CD4-positive, alpha-beta T cell treated with Interleukin-17A for 1 hour (primary cell): ENCODE measurements around the gene SLC26A5.

Experiments
- DNase-seq: peaks from one replicate; pipeline ENCODE4 v3.0.0-alpha.2; 2020

Gene SLC26A5

DNA sequence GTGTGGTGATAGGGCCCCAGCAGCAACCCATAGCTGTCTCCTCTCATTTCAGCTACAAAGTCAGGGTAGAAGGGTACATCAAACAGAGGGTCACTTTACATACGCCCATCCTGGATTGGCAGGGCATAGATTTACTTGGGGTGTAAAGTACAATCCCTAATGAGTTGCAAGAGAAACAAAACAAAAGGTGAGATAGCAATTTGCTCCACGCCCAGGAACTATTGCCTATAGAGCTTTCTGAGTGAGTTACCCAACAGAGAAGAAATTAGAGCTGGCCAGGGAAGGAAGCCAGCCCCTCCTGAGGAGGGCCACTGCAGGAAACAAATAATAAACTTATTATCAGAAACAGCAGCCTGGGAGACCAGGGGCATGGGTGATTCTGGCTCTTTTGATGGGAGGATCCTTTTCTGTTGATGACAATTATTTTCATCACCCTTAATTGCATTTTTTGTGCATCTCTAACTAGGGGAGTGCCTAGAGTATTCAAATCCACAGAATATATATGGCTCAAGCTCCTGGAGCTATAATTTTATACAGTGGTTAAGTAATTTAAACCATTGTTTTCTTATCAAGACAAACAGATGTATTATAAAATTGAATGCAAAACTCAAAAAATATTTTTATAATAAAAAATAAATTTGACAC is 47.4 kb downstream of the SLC26A5 start:
- no peak for DNase-seq

DNA sequence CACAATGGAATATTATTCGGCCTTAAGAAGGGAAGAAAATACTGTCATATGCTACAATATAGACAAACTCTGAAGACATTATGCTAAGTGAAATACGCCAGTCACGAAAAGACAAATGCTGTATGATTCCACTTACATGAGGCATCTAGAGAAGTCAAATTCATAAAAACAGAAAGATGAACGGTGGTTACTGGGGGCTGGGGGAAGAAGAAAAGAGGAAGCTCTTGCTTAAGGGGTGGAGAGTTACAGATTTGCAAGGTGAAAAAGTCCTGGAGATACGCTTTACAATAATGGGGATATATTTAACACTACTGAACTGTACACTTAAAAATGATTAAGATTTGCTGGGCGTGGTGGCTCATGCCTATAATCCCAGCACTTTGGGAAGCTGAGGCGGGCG is 49.5 kb downstream of the SLC26A5 start:
- no peak for DNase-seq

DNA sequence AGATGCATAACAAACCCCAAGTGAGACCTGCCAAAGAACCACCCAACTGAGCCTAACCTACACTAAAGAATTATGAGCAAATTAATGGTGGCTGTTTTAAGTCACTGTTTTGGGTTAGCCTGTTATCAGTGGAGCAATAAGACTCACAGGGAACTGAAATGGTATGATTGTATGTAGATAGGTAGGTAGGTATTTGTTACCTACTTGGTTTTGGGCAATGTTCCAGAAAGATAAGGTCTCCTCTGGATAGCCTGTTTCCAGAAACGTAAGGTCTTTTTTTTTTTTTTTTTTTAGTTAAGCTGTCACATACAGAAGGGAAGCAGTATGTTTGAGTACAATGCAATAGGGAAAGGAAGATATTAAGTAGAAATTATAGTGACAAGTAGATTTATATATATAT is 50.9 kb downstream of the SLC26A5 start:
- DNase-seq = no peak

DNA sequence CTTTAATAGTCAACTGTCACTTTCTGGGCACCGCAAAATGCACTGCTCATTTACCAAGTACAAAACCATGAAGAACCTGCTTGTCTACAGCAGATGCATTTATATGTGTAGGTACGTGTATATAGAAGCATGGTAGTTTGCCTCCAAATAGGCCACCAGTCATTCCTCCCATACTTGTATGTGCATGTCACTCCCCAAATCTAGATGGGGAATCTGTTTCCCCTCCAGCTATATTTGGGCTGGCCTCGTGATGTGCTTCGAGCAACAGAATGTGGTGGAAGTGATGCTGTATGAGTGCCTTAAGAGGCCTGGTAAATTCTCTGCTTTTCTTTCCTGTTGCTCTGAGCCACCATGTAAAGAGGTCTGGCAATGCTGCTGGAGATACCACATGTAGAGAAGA is 51.4 kb downstream of the SLC26A5 start:
- DNase-seq = no peak

DNA sequence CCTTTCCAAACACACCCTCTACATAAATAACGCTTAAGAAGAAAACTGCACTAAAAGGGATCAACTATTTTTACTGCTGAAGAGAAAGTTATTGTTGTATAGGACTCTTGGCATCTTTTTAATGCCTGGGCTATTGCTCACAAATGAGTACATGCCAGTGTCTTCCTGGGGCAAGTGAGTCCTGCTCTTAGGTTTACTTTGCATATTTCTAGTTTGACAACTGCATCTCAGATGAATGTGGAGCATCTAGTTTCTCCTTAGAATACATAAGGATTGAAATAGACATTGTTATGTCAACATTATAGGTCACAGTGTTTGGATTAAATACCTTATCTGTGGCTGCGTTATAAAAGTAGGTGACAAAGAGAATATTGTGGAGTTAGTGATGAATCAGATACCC is 54.0 kb downstream of the SLC26A5 start:
- no peak for DNase-seq

DNA sequence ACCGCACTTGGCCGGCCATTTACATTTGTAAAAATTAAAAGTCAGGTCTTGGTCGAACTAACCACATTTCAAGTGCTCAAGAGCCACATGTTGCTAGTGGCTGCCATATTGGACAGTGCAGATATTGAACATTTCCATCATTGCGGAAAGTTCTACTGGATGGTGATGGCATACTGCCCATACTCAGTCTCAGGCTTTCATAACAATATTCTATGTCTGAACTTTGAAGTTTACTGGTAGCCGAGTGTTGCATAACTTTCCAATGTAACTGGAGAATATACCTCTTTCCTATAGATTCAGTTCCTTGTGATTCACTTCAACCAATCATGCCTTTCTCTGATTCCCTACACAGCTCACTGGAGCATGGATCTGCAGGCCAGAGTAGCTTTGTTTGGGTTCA is 54.9 kb downstream of the SLC26A5 start:
- no peak for DNase-seq

DNA sequence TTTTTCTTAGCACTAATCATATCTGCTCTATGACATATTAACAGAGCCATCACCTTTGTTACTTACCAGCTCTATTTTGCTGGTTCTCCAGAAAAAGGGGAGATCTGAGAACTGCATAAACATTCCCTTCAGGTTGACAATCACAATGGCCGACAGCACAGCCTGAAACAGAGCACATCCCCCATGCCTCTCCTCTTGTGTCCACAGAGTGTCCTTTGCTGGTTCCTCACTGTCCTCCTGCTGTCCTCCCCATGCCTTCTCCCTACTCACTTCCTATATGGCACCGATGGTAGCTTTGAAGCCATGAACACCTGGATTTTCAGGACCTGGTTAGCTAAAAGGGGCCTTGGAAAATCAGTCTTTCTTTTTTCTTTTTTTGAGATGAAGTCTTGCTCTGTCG is 56.7 kb downstream of the SLC26A5 start:
- DNase-seq = no peak

DNA sequence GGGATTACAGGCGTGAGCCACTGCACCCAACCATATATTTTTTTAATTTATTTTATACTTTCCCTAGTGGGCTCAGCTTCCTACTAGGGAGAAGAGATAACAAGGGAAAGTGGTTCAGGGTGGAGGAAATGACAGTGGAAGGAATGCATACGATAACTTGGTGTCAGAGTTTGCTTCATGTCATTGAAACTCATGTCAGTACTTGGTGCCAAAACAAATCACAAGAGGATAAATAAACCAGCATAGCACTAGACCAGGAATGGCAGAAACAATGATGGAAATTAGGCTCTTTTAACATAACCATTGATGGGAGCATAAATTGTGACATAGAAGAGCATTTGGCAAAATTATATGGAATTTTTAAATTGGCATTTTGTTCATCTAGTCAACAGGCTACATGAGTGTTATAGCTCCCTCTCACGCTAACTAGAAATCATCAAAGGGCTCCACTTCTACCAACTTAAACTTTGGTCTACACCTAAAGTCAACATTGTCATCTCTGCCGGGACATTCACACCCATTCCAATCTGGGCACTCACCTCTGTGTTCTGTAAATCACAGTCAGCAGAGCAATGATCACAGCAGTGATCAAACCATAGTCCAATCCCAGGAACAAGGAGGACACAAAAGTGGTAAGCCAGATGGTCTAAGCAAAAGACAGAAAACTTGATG is 57.4 kb downstream of the SLC26A5 start:
- DNase-seq = no peak

DNA sequence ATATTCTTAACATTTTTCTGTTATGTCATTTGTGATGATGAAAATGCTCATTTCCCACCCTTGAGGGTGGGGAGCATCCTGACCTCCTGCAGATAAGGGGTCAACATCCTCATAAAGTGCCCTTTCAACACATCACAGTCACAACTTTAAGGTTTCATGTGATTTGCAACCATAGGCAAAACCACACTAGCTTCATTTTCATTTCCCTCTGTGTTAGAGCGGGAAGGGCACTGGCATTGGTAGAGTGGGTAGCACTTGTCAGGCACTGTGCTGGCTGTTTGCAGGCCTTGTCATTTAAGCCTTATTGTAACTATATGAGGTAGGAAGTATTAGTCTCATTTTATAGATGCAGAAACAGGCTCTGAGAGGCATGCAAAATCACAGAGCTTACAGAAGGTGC is 58.8 kb downstream of the SLC26A5 start:
- no peak for DNase-seq

DNA sequence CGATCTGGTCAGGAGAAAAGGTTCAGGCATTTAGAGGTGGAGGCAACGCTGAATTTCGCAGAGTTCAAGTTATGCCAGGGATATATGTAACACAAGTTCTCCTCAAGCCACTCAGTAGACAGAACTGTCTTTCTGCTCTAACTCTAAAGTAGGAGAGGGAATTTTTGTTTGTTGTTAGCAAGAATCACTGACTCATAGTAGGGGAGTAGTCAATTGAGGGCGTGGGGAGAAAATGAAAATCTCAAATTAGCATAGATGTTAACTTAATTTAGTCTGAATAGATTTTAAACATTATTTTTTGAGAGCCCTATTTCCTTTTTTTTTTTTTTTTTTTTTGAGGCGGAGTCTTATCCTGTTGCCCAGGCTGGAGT is 64.0 kb downstream of the SLC26A5 start:
- no peak for DNase-seq

DNA sequence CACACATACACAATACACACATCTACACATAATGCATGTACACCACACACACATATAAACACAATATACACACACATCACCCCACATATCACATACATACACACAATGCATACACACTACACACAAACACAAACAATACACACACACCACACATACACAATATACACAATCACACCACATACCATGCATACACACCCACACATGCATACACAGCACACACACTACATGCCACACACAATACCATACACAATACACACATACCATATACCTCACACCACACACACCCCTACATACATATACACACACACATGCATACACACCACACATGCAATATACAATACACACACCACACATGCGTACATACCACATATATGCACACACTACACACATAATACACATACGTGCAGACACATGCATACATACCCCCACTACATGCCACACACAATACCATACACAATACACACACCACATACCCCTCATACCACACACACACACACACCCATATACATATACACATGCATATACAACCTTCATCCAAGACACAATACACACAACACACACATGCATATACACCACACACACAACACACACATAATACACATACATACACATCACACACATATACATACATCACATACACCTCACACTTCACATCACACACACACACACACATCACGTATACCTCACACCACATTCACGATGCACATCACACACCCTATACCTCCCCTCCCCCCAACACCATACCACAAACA is 64.6 kb downstream of the SLC26A5 start:
- no peak for DNase-seq

DNA sequence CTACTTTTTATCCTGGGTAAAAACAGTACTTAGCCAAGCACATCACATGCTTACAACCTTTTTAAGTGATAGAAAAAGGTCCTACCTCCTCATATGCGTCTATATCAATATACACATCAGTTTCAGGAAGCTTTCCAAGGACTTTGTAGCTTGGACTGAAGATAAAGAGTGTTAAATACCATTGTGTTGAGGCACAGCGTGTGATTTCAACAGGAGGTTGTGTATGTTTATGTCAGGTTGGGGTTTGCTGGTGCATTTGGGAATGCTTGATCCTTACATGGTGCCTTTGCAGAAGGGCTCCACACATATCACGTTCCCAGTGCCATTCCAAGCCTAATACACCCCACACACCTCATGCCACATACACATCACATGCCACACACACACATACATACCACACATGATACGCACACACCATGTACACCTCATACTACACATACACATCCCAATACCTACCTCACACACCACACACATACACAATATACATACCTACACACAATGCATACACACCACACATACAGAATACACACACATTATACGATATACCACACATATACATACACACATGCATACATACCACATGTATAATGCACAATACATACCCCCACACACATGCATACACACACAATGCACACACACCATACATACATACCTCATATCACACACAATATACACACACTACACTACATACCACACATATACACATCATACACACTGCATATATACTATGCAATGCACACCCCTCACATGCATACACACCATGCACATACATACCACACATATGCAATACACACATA is 65.4 kb downstream of the SLC26A5 start:
- no peak for DNase-seq

DNA sequence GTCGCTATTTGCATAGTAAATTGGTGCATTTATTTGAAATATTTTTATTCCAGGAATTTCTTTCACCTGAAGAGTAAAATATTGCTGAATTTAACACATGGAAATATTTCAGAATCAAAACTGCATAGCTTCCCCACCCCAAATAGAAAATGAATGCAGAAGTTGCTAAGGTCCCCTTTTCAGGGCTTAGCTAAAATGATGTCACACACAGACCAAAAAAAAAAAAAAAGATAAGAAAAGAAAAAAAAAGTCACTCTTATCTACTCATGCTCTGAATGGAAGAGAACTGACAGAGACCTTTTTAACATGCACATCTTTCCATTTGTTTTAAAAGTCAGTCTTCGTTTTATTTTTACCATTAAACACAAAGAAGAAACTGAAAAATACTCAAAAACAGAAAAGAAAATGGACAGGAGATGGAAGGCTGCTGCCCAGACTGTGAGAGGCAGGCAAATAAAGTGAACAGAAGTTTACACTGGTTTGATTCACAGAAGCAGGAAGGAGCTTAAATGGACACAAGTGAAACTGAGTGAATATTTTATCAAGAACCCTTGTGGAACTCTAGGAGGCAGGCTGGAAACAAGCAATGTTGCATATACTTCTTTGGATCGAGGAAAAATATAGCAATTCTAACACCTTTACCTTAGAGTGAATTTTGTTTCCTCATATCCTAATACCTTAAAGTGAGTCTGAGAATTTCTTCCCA is 66.6 kb downstream of the SLC26A5 start:
- no peak for DNase-seq

DNA sequence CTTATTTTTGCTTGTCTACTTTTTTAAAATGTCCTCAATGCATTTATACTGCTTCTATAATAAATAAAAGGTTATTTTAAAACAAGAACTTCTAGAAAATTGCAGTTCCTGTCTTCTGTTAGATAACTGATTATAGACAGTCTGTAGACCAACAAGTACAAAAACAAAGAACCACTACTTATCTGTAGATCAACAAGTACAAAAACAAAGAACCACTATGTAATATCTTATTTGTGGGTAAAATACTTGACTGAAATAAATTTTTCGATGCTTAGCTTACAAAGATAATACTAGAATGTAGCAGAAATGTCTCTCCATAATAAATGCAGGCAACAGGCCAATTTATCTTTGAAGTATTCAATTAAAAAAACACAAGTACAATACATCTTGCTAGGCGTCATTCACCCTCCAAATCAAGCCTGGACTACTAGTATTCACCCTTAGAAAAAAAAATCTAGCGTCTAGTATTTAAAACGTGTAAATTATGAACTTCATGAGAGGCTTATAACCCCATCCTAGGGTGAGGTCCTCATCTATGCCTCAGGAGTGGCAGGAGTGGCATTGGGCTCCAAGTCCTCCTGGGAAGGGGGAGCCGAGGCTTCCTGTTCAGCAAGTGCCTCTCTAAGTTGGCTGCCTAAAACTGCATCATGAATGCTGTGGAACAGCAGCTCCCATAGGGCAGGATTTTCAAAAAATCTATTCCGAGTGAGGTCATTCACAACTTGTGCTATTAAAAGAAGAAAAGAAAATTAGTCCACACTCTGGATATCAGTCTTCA is 72.0 kb downstream of the SLC26A5 start:
- no peak for DNase-seq

DNA sequence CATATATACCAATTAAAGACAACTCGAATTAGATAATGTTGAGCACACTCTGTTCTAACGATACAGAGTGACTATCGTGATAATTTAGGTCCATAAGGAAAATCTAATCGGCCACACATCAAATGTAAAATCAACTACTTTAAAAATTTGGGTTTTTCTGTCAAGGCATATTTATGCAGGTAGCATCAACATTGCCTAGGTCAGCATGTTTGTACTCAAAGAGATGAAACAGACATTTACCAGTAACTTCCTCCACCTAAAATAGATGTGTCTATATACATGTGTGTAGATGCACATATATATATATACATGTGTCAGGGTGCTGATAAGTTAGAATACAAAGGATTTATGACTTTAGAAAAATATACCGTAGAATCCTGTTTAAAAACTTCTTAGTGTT is 76.6 kb downstream of the SLC26A5 start:
- DNase-seq = no peak

DNA sequence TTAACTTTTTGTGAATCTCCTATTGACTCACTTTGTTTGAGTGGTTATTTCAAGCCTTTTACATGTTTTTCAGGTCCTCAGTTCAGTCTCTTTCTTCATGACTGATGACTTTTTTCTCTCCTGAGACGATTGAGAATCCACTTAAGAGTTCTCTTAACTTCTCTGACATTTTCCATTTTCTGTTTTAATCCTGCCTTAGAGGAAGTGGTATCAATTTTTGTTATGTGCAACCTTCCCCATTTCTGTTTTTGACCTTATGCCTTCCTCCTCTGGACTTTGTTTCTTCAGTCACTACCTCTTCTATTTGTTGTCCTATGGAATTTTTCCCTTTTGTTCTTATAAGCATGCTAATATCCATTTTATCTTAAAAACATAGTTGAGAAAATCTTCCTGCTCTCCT is 96.2 kb downstream of the SLC26A5 start:
- no peak for DNase-seq

DNA sequence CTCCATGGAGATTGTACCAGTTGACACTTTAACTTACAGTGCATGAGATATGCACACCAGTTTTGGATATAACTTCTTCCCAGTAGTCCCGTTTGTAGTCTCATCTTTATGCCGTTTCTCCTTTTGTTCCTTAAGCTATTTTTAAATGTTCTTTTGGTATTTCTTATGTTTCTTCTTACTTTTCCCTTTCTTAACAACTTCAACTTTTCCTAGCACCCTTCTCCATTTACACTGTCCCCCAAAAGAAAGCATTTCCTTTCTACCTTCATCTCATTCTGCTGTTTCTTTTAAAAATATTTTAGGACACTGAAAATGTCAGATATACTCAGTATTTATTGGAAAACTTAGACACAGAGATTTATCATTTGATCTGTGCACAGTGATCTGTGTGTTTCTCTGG is 97.0 kb downstream of the SLC26A5 start:
- DNase-seq = no peak

DNA sequence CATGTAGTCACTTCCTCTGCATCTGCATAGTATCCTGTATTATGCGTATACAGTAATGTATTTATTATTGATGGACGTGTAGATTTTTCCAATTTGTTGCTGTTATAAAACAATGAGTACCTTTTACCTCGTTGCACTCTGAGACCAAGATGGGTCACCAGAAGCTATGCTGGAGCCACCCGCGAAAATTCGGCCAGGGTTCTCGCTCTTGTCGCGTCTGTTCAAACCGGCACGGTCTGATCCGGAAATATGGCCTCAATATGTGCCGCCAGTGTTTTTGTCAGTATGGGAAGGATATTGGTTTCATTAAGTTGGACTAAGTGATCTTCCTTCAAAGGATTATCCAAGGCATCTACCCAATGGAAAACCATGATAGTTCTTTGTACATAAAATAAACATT is 97.6 kb downstream of the SLC26A5 start:
- peak; percentile 18 for DNase-seq

DNA sequence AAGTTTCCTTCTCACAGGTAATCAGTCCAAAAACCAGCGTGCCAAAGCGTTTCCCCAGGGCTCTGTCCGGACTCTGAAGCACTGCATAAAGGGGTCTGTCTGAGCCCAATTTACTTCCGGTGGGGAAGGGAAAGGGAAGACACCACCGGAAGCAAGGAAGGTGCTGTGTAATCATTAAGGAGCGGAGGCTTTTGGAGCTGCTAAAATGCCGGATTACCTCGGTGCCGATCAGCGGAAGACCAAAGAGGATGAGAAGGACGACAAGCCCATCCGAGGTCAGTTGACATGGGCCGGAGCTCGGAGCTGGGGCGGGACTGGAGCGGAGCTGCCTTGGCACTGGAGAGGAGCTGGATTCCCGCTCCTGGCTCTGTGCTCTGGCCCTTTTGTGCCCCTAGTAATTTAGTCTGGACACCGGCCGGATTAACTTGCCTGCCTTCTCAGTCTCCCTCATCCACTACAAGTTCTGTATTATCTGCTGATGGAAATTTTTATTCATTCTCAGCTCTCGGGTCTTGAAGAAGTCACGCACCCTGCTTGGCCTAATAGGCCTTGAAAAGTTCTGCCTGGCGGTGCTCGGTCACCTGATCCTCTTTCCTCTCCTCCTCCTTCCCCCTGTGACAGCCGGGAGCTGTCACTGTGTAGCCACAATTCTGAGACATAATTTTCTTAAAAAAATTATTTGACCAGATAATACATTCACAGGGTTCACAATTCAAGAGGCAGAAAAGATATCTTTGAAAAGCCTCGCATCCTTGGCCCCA is 98.3 kb downstream of the SLC26A5 start, which contains the start of gene PSMC2:
PSMC2 (plus strand) TSS at position 137 of the 761 bp plus-strand sequence; CDS start at position 206, 69 bp downstream.
- peak; percentile 92 for DNase-seq

DNA sequence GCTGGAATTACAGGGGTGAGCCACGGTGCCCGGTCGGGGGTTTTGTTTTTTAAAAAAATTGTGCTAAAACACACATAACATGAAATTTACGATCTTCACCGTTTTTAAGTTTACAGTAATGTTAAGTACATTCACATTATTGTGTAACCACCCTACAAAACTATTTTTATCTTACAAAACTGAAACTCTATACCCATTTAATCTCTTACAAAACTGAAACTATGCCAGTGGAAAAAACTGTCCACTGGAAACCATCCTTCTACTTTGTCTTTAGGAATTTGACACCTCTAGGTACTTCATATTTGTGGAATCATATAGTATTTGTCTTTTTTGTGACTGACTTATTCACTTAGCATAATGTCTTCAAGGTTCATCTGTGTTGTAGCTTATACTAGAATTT is 99.6 kb downstream of the SLC26A5 start:
- DNase-seq = no peak
